ENCODE data around the gene MED16.

- TF ChIP-seq CTCF (IDR thresholded peaks at IDR 0.05) (no peak), POLR2A (IDR thresholded peaks at IDR 0.05) (no peak)
These were observed 26.2 kb downstream of the MED16 start for GRCh38 chr19:866769-867300.

All from lower leg skin (tissue), 3 donors.